IMR-90 (cell line): ENCODE data around the gene ZMIZ1. TPM values are rescaled to one million over a fixed set of nuclear protein-coding genes. Genes with fewer than 3 reads are reported as not detected.

Source experiments
- ATAC-seq: fragments of 200-7000 bp; cut with Tn5 transposase; 2 replicates; pipeline ENCODE4 v1.9.1; 2020; ENCODE audit warnings: low read depth, mild to moderate bottlenecking, moderate library complexity
- BruUV-seq: library from RNA; stranded (reverse); fragments of 400-500 nt; replicated peaks from 2 replicates; lab custom pipeline; 2021; lab: Mats Ljungman, UMichigan
- CTCF ChIA-PET: fragments of 300-600 bp; formaldehyde crosslinking; extraction: SDS; loops from one replicate; lab custom pipeline; 2021; ENCODE audit warnings: antibody characterized with exemption; lab: Yijun Ruan, JAX
- POLR2A ChIA-PET: fragments of 300-600 bp; sonication (Branson Sonifier 250); formaldehyde crosslinking; loops from one replicate; lab custom pipeline; 2022; ENCODE audit warnings: antibody characterized with exemption; ENCODE audit not compliant: unreplicated experiment; lab: Charles Lee
- DNase-seq: peaks from one replicate; pipeline ENCODE4 v3.0.0; 2013
- H2AFZ ChIP-seq: replicated peaks from 2 replicates; pipeline ENCODE3; 2013; ENCODE audit warnings: low read length, mild to moderate bottlenecking; ENCODE audit not compliant: poor library complexity
- H2AK5ac ChIP-seq: 2 replicates; pipeline ENCODE4 v1.6.1; 2013; ENCODE audit warnings: low read depth, low read length, inconsistent platforms
- H2AK9ac ChIP-seq: replicated peaks from 2 replicates; pipeline ENCODE3; 2013; ENCODE audit warnings: mild to moderate bottlenecking, low read depth, low read length, moderate library complexity; ENCODE audit not compliant: poor library complexity
- H2BK120ac ChIP-seq: 2 replicates; pipeline ENCODE4 v1.6.1; 2013; ENCODE audit warnings: low read depth, low read length, inconsistent platforms
- H2BK15ac ChIP-seq: 3 replicates; pipeline ENCODE4 v1.6.1; 2013; ENCODE audit warnings: low read depth, low read length, inconsistent platforms
- H2BK20ac ChIP-seq: 2 replicates; pipeline ENCODE4 v1.6.1; 2013; ENCODE audit warnings: low read depth, mild to moderate bottlenecking, inconsistent platforms, low read length, moderate library complexity
- H2BK5ac ChIP-seq: 2 replicates; pipeline ENCODE4 v1.6.1; 2013; ENCODE audit warnings: mild to moderate bottlenecking, low read depth, low read length, inconsistent platforms; ENCODE audit not compliant: poor library complexity, severe bottlenecking
- H3K14ac ChIP-seq: replicated peaks from 2 replicates; pipeline ENCODE4 v1.6.1; 2013; ENCODE audit warnings: low read depth, low read length, inconsistent platforms
- H3K18ac ChIP-seq: 2 replicates; pipeline ENCODE4 v1.6.1; 2013; ENCODE audit warnings: low read depth, low read length, control low read depth
- H3K23ac ChIP-seq: 2 replicates; pipeline ENCODE4 v1.6.1; 2013; ENCODE audit warnings: low read depth, low read length, inconsistent platforms
- H3K27ac ChIP-seq: 2 replicates; pipeline ENCODE4 v1.5.1; 2013; ENCODE audit warnings: mild to moderate bottlenecking, control low read depth, low read length; ENCODE audit not compliant: insufficient read depth
- H3K27me3 ChIP-seq: 2 replicates; pipeline ENCODE4 v1.6.1; 2013; ENCODE audit warnings: low read length; ENCODE audit not compliant: control insufficient read depth, insufficient read depth
- H3K36me3 ChIP-seq: 2 replicates; pipeline ENCODE4 v1.6.1; 2013; ENCODE audit warnings: low read length, mixed read lengths; ENCODE audit not compliant: control insufficient read depth, insufficient read depth
- H3K4ac ChIP-seq: 2 replicates; pipeline ENCODE4 v1.6.1; 2013; ENCODE audit warnings: low read depth, low read length, inconsistent platforms
- H3K4me1 ChIP-seq: 2 replicates; pipeline ENCODE4 v1.6.1; 2013; ENCODE audit warnings: low read length, mixed read lengths; ENCODE audit not compliant: control insufficient read depth, insufficient read depth
- H3K4me2 ChIP-seq: 2 replicates; pipeline ENCODE4 v1.6.1; 2013; ENCODE audit warnings: low read depth, mild to moderate bottlenecking, control low read depth, low read length, moderate library complexity
- H3K4me3 ChIP-seq: 2 replicates; pipeline ENCODE4 v1.5.1; 2013; ENCODE audit warnings: low read depth, mild to moderate bottlenecking, control low read depth, low read length, moderate library complexity; ENCODE audit not compliant: insufficient read depth
- H3K56ac ChIP-seq: 2 replicates; pipeline ENCODE4 v1.6.1; 2013; ENCODE audit warnings: low read length, inconsistent platforms; ENCODE audit not compliant: insufficient read depth; ENCODE audit errors: extremely low read depth
- H3K79me1 ChIP-seq, 2 experiments: 2 replicates each; pipeline ENCODE4 v1.6.1; 2013; ENCODE audit warnings: low read length in 2 of 2, inconsistent platforms in 1 of 2, low read depth in 1 of 2
- H3K9ac ChIP-seq: 2 replicates; pipeline ENCODE4 v1.6.1; 2013; ENCODE audit warnings: low read depth, low read length, control low read depth
- H3K9me1 ChIP-seq: 2 replicates; pipeline ENCODE4 v1.6.1; 2013; ENCODE audit warnings: low read length, inconsistent platforms; ENCODE audit not compliant: insufficient read depth
- H3K9me3 ChIP-seq: 2 replicates; pipeline ENCODE4 v1.6.1; 2013; ENCODE audit warnings: low read length; ENCODE audit not compliant: control insufficient read depth, insufficient read depth
- H4K20me1 ChIP-seq: 2 replicates; pipeline ENCODE4 v1.6.1; 2013; ENCODE audit warnings: low read length, inconsistent platforms; ENCODE audit not compliant: insufficient read depth
- H4K5ac ChIP-seq: 2 replicates; pipeline ENCODE4 v1.6.1; 2013; ENCODE audit warnings: mild to moderate bottlenecking, low read depth, low read length, control low read depth
- H4K8ac ChIP-seq, 2 experiments: 2 replicates each; pipeline ENCODE4 v1.6.1; 2013; ENCODE audit warnings: low read depth in 2 of 2, low read length in 2 of 2, control low read depth in 1 of 2, inconsistent platforms in 1 of 2
- H4K91ac ChIP-seq: 2 replicates; pipeline ENCODE4 v1.6.1; 2013; ENCODE audit warnings: low read depth, low read length, inconsistent platforms; ENCODE audit not compliant: insufficient read depth
- BHLHE40 ChIP-seq: fragments of 150-350 bp; IDR thresholded peaks from 2 replicates; pipeline ENCODE4 v1.6.1; 2016; ENCODE audit warnings: mild to moderate bottlenecking, low read depth, low read length
- CEBPB ChIP-seq: IDR thresholded peaks from 2 replicates; pipeline ENCODE4 v1.6.1; 2012; ENCODE audit warnings: low read depth, low read length, improper control_type of control experiment
- CHD1 ChIP-seq: IDR thresholded peaks from 2 replicates; pipeline ENCODE4 v1.6.1; 2012; ENCODE audit warnings: low read depth, low read length, improper control_type of control experiment
- CTCF ChIP-seq: conservative IDR thresholded peaks from 2 replicates; pipeline ENCODE4 v1.5.1; 2012; ENCODE audit warnings: mild to moderate bottlenecking, low read depth, low read length, improper control_type of control experiment
- ELK1 ChIP-seq: fragments of 150-350 bp; IDR thresholded peaks from 2 replicates; pipeline ENCODE4 v1.6.1; 2016; ENCODE audit warnings: low read depth, mild to moderate bottlenecking, low read length, moderate library complexity, borderline replicate concordance
- FOS ChIP-seq: fragments of 150-350 bp; IDR thresholded peaks from 2 replicates; pipeline ENCODE4 v1.6.1; 2016; ENCODE audit warnings: low read depth, low read length
- MAFK ChIP-seq: IDR thresholded peaks from 2 replicates; pipeline ENCODE4 v1.6.1; 2012; ENCODE audit warnings: low read depth, low read length, improper control_type of control experiment
- MAZ ChIP-seq: IDR thresholded peaks from 2 replicates; pipeline ENCODE4 v1.6.1; 2012; ENCODE audit warnings: low read depth, mild to moderate bottlenecking, low read length, improper control_type of control experiment, moderate library complexity, borderline replicate concordance
- MXI1 ChIP-seq: IDR thresholded peaks from 2 replicates; pipeline ENCODE4 v1.6.1; 2012; ENCODE audit warnings: low read depth, mild to moderate bottlenecking, low read length, moderate library complexity, borderline replicate concordance
- NFE2L2 ChIP-seq: fragments of 150-350 bp; IDR thresholded peaks from 2 replicates; pipeline ENCODE4 v1.6.1; 2016; ENCODE audit warnings: low read depth, mild to moderate bottlenecking, low read length
- POLR2A ChIP-seq: IDR thresholded peaks from 2 replicates; pipeline ENCODE4 v1.6.1; 2012; ENCODE audit warnings: mild to moderate bottlenecking, low read depth, low read length
- RAD21 ChIP-seq: IDR thresholded peaks from 2 replicates; pipeline ENCODE4 v1.6.1; 2012; ENCODE audit warnings: low read length, improper control_type of control experiment
- RCOR1 ChIP-seq: IDR thresholded peaks from 2 replicates; pipeline ENCODE4 v1.6.1; 2012; ENCODE audit warnings: mild to moderate bottlenecking, low read length, improper control_type of control experiment; ENCODE audit not compliant: insufficient replicate concordance
- RFX5 ChIP-seq: IDR thresholded peaks from 2 replicates; pipeline ENCODE4 v1.8.0; 2012; ENCODE audit warnings: low read depth, mild to moderate bottlenecking, low read length, moderate library complexity
- SMC3 ChIP-seq: fragments of 150-350 bp; IDR thresholded peaks from 2 replicates; pipeline ENCODE4 v1.6.1; 2016; ENCODE audit warnings: low read depth, mild to moderate bottlenecking, antibody characterized with exemption, low read length, moderate library complexity
- USF2 ChIP-seq: fragments of 150-350 bp; IDR thresholded peaks from 2 replicates; pipeline ENCODE4 v1.6.1; 2017; ENCODE audit warnings: mild to moderate bottlenecking, antibody characterized with exemption, low read length, low read depth
- WGBS, 2 experiments: methylation state at CpG; one replicate each; pipeline versions ENCODE4 v1.1.5 to v1.1.7; 2013; ENCODE audit warnings: missing lambda C conversion rate in 2 of 2; ENCODE audit not compliant: insufficient read length in 1 of 2; ENCODE audit errors: extremely low coverage in 2 of 2; 5-methylcytosine and 5-hydroxymethylcytosine counted together
- dilution Hi-C: fragments of 300-500 bp; cut with HindIII; formaldehyde crosslinking; loops from one replicate; pipeline ENCODE4 v1.14.3; 2018; ENCODE audit warnings: low sequenced_read_pairs; ENCODE audit not compliant: unreplicated experiment
- in situ Hi-C: fragments of 300-500 bp; cut with MboI; formaldehyde crosslinking; loops from 3 replicates; pipeline ENCODE4 v1.14.3; 2019; ENCODE audit warnings: low sequenced_read_pairs, inconsistent platforms, mixed read lengths
- intact Hi-C: fragments of 100-400 bp; cut with micrococcal nuclease; formaldehyde crosslinking; loops from 2 replicates; pipeline ENCODE4 v1.10.0; 2022
- polyA plus RNA-seq, 3 experiments: library from polyadenylated mRNA; depleted of rRNA; stranded (reverse); fragments of >200 nt; gene quantifications; 2 replicates each; pipeline ENCODE4 v1.2.3, GENCODE V29; 2012; ENCODE audit warnings: low replicate concordance in 1 of 3
- total RNA-seq: library from RNA; depleted of rRNA; stranded (reverse); fragments of >200 nt; gene quantifications from 2 replicates; pipeline ENCODE4 v1.2.3, GENCODE V29; 2012

Gene ZMIZ1
- total and polyA plus RNA-seq, 2 of the 4 experiments (the other 2 are of a cell fraction), result 6.6 to 48.7 TPM

- no peaks in the 10 kb centered on the region for H3K36me3 ChIP-seq
- ATAC-seq (no peak), DNase-seq (no peak)
- H4K5ac ChIP-seq, result no peak overlapping the region
- dilution Hi-C loops (no loop called here), intact Hi-C loops (no loop called here), in situ Hi-C loops (no loop called here)
- no peak overlapping the region for H2AK9ac ChIP-seq
- H3K79me1 ChIP-seq, result no peaks in the 10 kb centered on the region
- H3K18ac ChIP-seq, result no peak overlapping the region
- CTCF ChIA-PET, result no interaction called here
- H3K4me3 ChIP-seq, result no peak overlapping the region
- H3K23ac ChIP-seq, result no peak overlapping the region
- no peak overlapping the region for H3K56ac ChIP-seq
- 87% methylated on average over 5 of the region's 5 CpGs; no CpG with 5 or more reads in 1 of the 2 experiments for WGBS, 2 experiments
- POLR2A ChIA-PET, result no interaction called here
- no TSS peak for BruUV-seq
- no peaks in the 10 kb centered on the region for H3K4me1 ChIP-seq
- H4K20me1 ChIP-seq, result no peaks in the 10 kb centered on the region
- H2AK5ac ChIP-seq, result no peak overlapping the region
- no peak overlapping the region for H3K14ac ChIP-seq
- H3K9ac ChIP-seq, result no peak overlapping the region
- peaks cover 16% of the 10 kb centered on the region for H3K27me3 ChIP-seq
- no peak overlapping the region for H2BK5ac ChIP-seq
- TF ChIP-seq SMC3 (no peak), CTCF (no peak), FOS (no peak), MAFK (no peak), RCOR1 (no peak), CEBPB (no peak), RAD21 (no peak), ELK1 (no peak), POLR2A (no peak), USF2 (no peak), CHD1 (no peak), MXI1 (no peak), MAZ (no peak), BHLHE40 (no peak), NFE2L2 (no peak), RFX5 (no peak)
- no peaks in the 10 kb centered on the region for H3K9me3 ChIP-seq
- H3K9me1 ChIP-seq, result no peaks in the 10 kb centered on the region
- H3K4me2 ChIP-seq, result no peak overlapping the region
- no peak overlapping the region for H3K4ac ChIP-seq
- H2BK120ac ChIP-seq, result no peak overlapping the region
- H4K91ac ChIP-seq, result no peak overlapping the region
- no peak overlapping the region for H2BK20ac ChIP-seq
- no peak overlapping the region for H2BK15ac ChIP-seq
- H2AFZ ChIP-seq, result no peak overlapping the region
- H3K27ac ChIP-seq, result no peak overlapping the region
- no peak overlapping the region for H4K8ac ChIP-seq
Measured at GRCh38 chr10:79044036-79044632, 24.6 kb upstream of the ZMIZ1 start.
